Caco-2 (cell line): ENCODE measurements around the gene TIMM22. TPM values are rescaled to one million over a fixed set of nuclear protein-coding genes. Genes with fewer than 3 reads are reported as not detected.

Experiments used
- BruUV-seq: library from RNA; stranded (reverse); fragments of 400-500 nt; replicated peaks from 2 replicates; lab custom pipeline; 2021; lab: Mats Ljungman, UMichigan
- CTCF ChIA-PET: fragments of 300-600 bp; sonication (Branson Sonifier 250); formaldehyde crosslinking; loops from one replicate; lab custom pipeline; 2022; ENCODE audit warnings: antibody characterized with exemption; lab: Charles Lee
- POLR2A ChIA-PET: fragments of 300-600 bp; sonication (Branson Sonifier 250); formaldehyde crosslinking; loops from one replicate; lab custom pipeline; 2022; ENCODE audit warnings: antibody characterized with exemption; lab: Charles Lee
- DNase-seq, 2 experiments: peaks; one replicate each; pipeline versions ENCODE4 v3.0.0 to v3.0.0-alpha.2; 2020 to 2022
- H3K27me3 ChIP-seq: replicated peaks from 2 replicates; pipeline ENCODE4 v1.6.0; 2011; ENCODE audit warnings: low read length; ENCODE audit not compliant: control insufficient read depth, insufficient read depth
- H3K36me3 ChIP-seq: 2 replicates; pipeline ENCODE4 v1.5.1; 2011; ENCODE audit warnings: low read length; ENCODE audit not compliant: control insufficient read depth, insufficient read depth
- H3K4me1 ChIP-seq: fragments of 250-450 bp; sonication (Bioruptor Pico); 2 replicates; pipeline ENCODE4 v1.5.1; 2020; ENCODE audit warnings: mild to moderate bottlenecking
- H3K4me3 ChIP-seq: 2 replicates; pipeline ENCODE4 v1.5.1; 2011; ENCODE audit warnings: low read depth, mild to moderate bottlenecking, control low read depth, low read length
- H3K9me3 ChIP-seq: fragments of 250-450 bp; sonication (Bioruptor Pico); 2 replicates; pipeline ENCODE4 v1.5.1; 2020; ENCODE audit warnings: mild to moderate bottlenecking, moderate library complexity
- H3K27ac Mint-ChIP-seq: one replicate; pipeline ENCODE4 v1.8.0; 2022; ENCODE audit warnings: mixed read lengths; ENCODE audit not compliant: unreplicated experiment
- H3K27me3 Mint-ChIP-seq: one replicate; pipeline ENCODE4 v1.8.0; 2022; ENCODE audit warnings: mixed read lengths; ENCODE audit not compliant: insufficient read depth, unreplicated experiment
- H3K36me3 Mint-ChIP-seq: one replicate; pipeline ENCODE4 v1.8.0; 2022; ENCODE audit warnings: mild to moderate bottlenecking, mixed read lengths; ENCODE audit not compliant: insufficient read depth, unreplicated experiment
- H3K4me1 Mint-ChIP-seq: one replicate; pipeline ENCODE4 v1.8.0; 2022; ENCODE audit warnings: low read depth, mixed read lengths; ENCODE audit not compliant: unreplicated experiment
- H3K4me3 Mint-ChIP-seq: one replicate; pipeline ENCODE4 v1.8.0; 2022; ENCODE audit warnings: mild to moderate bottlenecking, moderate library complexity, mixed read lengths; ENCODE audit not compliant: unreplicated experiment
- H3K9me3 Mint-ChIP-seq: one replicate; pipeline ENCODE4 v1.8.0; 2022; ENCODE audit warnings: mixed read lengths; ENCODE audit not compliant: unreplicated experiment
- intact Hi-C: fragments of 100-400 bp; cut with micrococcal nuclease; formaldehyde crosslinking; loops from one replicate; pipeline ENCODE4 v1.10.0; 2022; ENCODE audit not compliant: unreplicated experiment
- total RNA-seq: library from RNA; stranded (reverse); gene quantifications from 2 replicates; pipeline ENCODE4 v1.2.3, GENCODE V29; 2022
- TF ChIP-seq, protein P1 (sequence below), 2 experiments: fragments of 200-600 bp in 1 of 2; IDR thresholded peaks; 1 replicate in 1 of 2; 2 replicates in 1 of 2; pipeline versions ENCODE4 v1.5.1 to v1.8.0; 2011 to 2022; ENCODE audit warnings: antibody characterized with exemption in 1 of 2, control low read depth in 1 of 2, inconsistent platforms in 1 of 2, low read depth in 1 of 2, low read length in 1 of 2, mild to moderate bottlenecking in 1 of 2, moderate library complexity in 1 of 2; ENCODE audit not compliant: insufficient read depth in 1 of 2, severe bottlenecking in 1 of 2, unreplicated experiment in 1 of 2

Gene TIMM22
- total RNA-seq, 1 experiment from 2014 or later = 20.6 TPM

DNA sequence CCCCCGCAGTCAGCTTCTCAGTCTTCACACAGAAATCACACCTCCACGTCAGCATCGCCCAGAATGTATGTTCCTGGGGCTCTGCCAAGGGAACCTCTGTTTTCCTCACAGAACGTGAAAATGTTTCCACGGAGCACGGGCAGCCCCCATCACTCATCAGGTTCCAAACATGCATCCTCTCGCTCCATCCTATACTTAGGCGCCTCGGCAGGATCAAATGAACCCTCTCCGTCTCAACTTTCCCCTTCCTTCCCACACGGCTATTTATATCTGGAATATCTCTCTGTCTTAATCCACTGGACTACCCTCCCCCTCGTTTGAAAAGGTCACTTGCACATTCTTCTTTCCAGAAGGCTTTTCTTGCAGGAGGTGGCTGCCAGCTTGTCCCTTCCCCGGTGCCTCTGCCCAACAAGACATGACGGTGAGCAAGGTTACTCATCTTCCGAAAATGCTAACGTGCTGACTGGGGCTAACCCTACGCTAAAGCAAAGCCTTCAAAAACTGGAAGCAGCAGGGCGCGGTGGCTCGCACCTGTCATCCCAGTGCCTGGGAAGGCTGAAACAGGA lies 39.0 kb upstream of the TIMM22 start:
- no peak for DNase-seq
- H3K4me1 ChIP-seq = peaks cover 54% of the 10 kb centered on the region
- peaks cover 69% of the 10 kb centered on the region for H3K36me3 Mint-ChIP-seq
- H3K4me3 Mint-ChIP-seq = no peak overlapping the region
- ChIA-PET POLR2A (no interaction called here), CTCF (no interaction called here)
- TF ChIP-seq, protein P1, sequence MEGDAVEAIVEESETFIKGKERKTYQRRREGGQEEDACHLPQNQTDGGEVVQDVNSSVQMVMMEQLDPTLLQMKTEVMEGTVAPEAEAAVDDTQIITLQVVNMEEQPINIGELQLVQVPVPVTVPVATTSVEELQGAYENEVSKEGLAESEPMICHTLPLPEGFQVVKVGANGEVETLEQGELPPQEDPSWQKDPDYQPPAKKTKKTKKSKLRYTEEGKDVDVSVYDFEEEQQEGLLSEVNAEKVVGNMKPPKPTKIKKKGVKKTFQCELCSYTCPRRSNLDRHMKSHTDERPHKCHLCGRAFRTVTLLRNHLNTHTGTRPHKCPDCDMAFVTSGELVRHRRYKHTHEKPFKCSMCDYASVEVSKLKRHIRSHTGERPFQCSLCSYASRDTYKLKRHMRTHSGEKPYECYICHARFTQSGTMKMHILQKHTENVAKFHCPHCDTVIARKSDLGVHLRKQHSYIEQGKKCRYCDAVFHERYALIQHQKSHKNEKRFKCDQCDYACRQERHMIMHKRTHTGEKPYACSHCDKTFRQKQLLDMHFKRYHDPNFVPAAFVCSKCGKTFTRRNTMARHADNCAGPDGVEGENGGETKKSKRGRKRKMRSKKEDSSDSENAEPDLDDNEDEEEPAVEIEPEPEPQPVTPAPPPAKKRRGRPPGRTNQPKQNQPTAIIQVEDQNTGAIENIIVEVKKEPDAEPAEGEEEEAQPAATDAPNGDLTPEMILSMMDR (IDR thresholded peaks at IDR 0.05; ENCODE audit: insufficient read depth in 1 of 2, low read depth in 1 of 2, low read length in 1 of 2, severe bottlenecking in 1 of 2, unreplicated experiment in 1 of 2) = no peak
- H3K27ac Mint-ChIP-seq = peak overlapping the region; percentile 50
- no peaks in the 10 kb centered on the region; the same call in 1 of the 2 replicates for H3K36me3 ChIP-seq
- no peak overlapping the region for H3K4me3 ChIP-seq
- no TSS peak for BruUV-seq
- H3K27me3 ChIP-seq = no peaks in the 10 kb centered on the region
- H3K9me3 ChIP-seq = no peaks in the 10 kb centered on the region
- peaks cover 25% of the 10 kb centered on the region for H3K4me1 Mint-ChIP-seq
- H3K27me3 Mint-ChIP-seq = no peaks in the 10 kb centered on the region
- intact Hi-C loops = no loop called here
- no peaks in the 10 kb centered on the region for H3K9me3 Mint-ChIP-seq

DNA sequence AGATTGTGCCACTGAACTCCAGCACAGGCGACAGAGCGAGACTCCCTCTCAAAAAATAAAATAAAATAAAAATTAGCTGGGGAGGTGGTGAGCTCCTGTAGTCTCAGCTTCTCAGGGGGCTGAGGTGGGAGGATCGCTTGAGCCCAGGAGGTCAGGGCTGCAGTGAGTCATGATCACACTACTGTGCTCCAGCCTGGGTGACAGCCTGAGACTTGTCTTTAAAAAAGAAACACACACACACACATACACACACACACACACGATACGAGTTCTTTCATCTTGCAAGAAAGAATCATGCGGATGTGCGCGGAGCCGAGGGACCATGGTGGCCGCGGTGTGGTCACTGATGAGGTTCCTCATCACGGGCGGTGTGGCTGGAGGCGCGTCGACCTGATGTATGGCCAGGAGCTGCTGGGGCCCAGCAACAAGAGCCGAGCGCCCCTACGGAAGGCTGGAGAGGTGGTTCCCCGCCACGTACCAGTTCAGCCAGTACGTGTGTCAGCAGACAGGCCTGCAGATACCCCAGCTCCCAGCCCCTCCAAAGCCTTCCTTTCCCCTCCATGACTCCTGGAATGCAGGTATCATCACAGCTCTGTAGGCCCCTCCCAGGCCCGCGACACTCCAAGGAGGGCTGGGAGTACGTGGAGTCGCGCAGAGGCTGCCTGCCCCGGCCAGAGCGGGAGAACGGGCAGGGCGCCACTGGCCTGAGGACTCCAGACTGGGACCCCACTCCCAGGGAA lies 38.0 kb upstream of the TIMM22 start:
- Histone ChIP-seq H3K4me3 (no peak overlapping the region), H3K27me3 (no peaks in the 10 kb centered on the region), H3K4me1 (peaks cover 48% of the 10 kb centered on the region), H3K9me3 (no peaks in the 10 kb centered on the region), H3K36me3 (no peaks in the 10 kb centered on the region)
- ChIA-PET CTCF (no interaction called here), POLR2A (no interaction called here)
- H3K4me1 Mint-ChIP-seq = peaks cover 24% of the 10 kb centered on the region
- BruUV-seq = no TSS peak
- intact Hi-C loops = no loop called here
- H3K9me3 Mint-ChIP-seq = no peaks in the 10 kb centered on the region
- peak overlapping the region; percentile 25 for H3K27ac Mint-ChIP-seq
- H3K4me3 Mint-ChIP-seq = no peak overlapping the region
- TF ChIP-seq, protein P1 (IDR thresholded peaks at IDR 0.05; ENCODE audit: insufficient read depth in 1 of 2, low read depth in 1 of 2, low read length in 1 of 2, severe bottlenecking in 1 of 2, unreplicated experiment in 1 of 2) = no peak
- no peak for DNase-seq
- H3K27me3 Mint-ChIP-seq = no peaks in the 10 kb centered on the region
- H3K36me3 Mint-ChIP-seq = peaks cover 65% of the 10 kb centered on the region

DNA sequence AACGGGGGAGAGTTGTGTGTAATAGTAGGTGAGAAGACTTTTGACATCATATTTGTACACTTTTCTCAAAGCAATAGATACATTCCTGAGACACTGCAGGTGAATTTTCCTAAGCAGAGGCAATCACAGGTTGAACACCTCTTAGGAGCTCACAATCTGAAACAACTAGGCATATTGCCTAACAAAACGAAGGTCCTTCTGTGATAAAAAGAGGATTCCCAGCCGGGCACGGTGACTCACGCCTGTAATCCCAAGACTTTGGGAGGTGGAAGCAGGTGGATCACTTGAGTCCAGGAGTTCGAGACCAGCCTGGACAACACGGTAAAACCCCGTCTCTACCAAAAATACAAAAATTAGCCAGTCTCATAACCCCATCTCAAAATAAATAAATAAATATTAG lies 34.8 kb upstream of the TIMM22 start:
- no peaks in the 10 kb centered on the region for H3K9me3 ChIP-seq
- Mint-ChIP-seq H3K36me3 (peaks cover 53% of the 10 kb centered on the region), H3K9me3 (no peaks in the 10 kb centered on the region), H3K27ac (peak overlapping the region; percentile 80), H3K4me1 (peaks cover 30% of the 10 kb centered on the region), H3K4me3 (no peak overlapping the region), H3K27me3 (no peaks in the 10 kb centered on the region)
- DNase-seq = no peak
- CTCF ChIA-PET = interaction anchor here (0.6 kb wide), 1 partner anchor 11 kb away, joined by 5 read pairs; no protein-coding TSS in a partner anchor
- H3K27me3 ChIP-seq = no peaks in the 10 kb centered on the region
- no peaks in the 10 kb centered on the region for H3K36me3 ChIP-seq
- no peak overlapping the region for H3K4me3 ChIP-seq
- BruUV-seq = no TSS peak
- POLR2A ChIA-PET = no interaction called here
- peaks cover 48% of the 10 kb centered on the region for H3K4me1 ChIP-seq
- intact Hi-C loops = no loop called here
- TF ChIP-seq, protein P1 (IDR thresholded peaks at IDR 0.05; ENCODE audit: insufficient read depth in 1 of 2, low read depth in 1 of 2, low read length in 1 of 2, severe bottlenecking in 1 of 2, unreplicated experiment in 1 of 2) = no peak
